Stimulated activated CD4-positive, alpha-beta T cell treated with anti-CD3 and anti-CD28 coated beads, Interleukin-1b, Interleukin-23, amount 100 ng/mL, for 4 hours (primary cell): ENCODE measurements around the gene RBM33.
A peak's percentile ranks its signal among the peaks of the same experiment; 100 is the strongest.

ENCODE experiments used
- DNase-seq, 2 donors: peaks; one replicate each; pipeline ENCODE4 v3.0.0-alpha.2; 2020; ENCODE audit warnings: low read depth in 2 of 2

RBM33 gene

GRCh38 chr7:155797262-155798250 is 153.1 kb downstream of the RBM33 start:
- DNase-seq: no peak

DNA sequence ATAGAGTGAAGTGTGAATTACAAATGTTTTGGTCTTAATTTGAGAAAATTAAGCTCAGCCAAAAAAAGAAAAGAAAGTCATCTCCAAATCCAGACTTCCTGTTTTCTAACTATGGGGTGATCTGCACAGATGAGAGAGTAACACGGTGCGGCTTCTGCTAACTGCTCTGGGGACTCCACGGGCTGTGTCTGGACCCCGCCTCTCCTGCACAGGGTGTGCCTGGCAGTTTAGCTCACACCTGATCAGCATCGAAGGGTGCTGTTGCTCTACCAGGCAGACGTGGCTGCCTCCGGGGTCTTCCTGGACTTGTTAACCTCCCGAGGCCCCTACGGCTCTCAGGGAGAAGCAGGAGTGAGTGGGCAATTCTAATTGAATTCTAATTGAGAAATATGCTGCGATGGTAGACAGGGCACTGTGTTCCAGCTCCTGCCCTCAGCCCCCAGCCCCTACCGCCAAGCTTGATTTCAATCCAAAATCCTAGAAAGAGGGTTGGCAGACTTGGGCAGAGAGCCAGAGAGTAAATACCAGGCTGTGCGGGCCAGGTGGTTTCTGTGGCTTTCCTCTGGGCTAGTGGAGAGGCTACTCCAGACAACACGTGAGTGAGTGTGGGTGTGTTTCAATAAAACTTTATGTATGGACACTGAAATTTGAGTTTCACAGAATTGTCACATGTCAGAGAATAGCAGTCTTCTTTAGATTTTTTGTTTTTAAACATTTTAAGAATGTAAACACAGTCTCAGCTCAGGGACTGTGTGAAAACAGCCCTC is 154.4 kb downstream of the RBM33 start:
- no peak for DNase-seq

DNA sequence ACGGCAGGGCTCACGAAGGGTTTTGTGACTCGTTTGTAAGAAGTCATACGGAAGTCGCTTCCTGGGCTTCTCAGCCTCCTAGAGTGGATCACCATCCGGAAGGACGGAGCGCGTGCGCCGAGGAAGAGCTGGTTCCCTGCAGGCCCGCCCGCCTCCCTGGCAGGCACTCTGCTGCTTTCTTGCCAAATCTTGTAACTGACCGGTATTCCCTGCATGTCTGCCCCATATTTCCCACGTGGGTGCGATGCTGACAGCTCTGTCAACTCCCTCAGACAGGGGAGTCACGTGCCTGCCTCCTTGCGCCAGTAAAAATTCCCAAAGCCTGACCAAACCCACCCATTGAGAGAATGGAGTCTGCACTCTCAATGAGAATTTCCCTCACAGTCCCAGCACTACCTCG is 155.1 kb downstream of the RBM33 start:
- DNase-seq: no peak

DNA sequence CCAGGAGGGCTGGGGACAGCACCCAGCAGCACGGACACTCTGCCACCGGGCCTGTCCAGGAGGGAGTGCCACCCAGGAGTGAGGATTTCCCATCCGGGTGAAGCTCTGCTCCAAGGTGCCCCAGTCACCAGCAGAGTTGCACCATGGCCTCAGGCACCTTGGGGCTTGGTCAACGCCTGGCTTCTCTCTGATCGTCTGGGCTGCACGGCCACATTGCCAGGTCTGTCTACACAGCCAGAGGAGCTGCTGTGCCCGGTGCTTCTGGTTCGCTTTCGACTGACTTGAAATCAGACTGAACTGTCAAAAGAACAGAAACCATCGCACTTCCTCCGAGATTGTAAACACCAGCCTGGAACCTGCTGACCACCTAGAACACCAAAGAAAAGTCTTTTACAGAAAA is 155.8 kb downstream of the RBM33 start:
- DNase-seq: no peak

DNA sequence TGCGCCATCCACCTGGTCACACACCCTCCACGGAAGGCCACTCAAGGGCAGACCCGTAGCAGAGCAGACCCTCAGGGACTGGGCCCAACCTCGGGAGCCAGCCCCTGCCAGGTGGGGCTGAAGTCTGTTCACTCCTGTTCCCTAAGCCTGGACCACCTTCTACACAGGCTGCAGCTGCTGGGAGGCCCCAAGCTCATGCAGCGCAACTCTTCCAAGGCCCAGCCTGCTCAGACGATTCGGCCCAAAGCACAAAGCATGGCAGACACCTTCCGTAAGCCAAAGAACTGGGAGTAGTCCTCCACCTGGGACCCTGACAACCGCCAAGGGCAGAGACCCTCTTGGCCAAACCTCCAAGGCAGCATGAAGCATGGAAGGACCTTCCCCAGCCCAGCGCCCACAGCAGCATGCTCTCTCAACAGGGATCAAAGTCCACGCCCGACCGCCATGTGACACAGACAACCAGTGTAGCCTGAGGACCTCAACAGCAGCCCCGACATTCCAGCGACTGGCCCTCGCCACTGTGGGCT is 156.3 kb downstream of the RBM33 start:
- DNase-seq: no peak

- no peak for DNase-seq
These were observed 157.8 kb downstream of the RBM33 start for GRCh38 chr7:155802291-155802690.

GRCh38 chr7:155802906-155803417 is 158.5 kb downstream of the RBM33 start:
- DNase-seq: no peak

- DNase-seq: no peak
These were observed 159.2 kb downstream of the RBM33 start for GRCh38 chr7:155803418-155804376.

- DNase-seq: no peak
These were observed 160.0 kb downstream of the RBM33 start for GRCh38 chr7:155804431-155804831.

- DNase-seq: peak; percentile 27 to 65
These were observed 160.7 kb downstream of the RBM33 start for GRCh38 chr7:155804897-155805825.

DNA sequence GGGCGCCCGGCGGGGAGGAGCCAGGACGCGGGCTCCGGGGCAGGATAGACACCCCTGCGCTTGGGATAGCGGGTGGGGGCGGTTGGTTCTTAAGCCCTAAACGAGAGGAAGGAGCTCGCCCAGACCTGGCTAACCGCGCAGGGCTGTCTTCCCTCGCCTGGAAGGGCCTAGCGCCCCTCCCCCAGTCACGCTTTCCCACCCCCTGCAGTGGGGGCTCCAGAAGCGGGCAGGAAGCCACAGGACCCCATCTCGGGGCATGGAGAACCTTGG is 161.3 kb downstream of the RBM33 start:
- no peak for DNase-seq

GRCh38 chr7:155806096-155806871 is 161.8 kb downstream of the RBM33 start:
- DNase-seq: no peak

GRCh38 chr7:155807065-155807671 is 162.7 kb downstream of the RBM33 start:
- no peak for DNase-seq

DNA sequence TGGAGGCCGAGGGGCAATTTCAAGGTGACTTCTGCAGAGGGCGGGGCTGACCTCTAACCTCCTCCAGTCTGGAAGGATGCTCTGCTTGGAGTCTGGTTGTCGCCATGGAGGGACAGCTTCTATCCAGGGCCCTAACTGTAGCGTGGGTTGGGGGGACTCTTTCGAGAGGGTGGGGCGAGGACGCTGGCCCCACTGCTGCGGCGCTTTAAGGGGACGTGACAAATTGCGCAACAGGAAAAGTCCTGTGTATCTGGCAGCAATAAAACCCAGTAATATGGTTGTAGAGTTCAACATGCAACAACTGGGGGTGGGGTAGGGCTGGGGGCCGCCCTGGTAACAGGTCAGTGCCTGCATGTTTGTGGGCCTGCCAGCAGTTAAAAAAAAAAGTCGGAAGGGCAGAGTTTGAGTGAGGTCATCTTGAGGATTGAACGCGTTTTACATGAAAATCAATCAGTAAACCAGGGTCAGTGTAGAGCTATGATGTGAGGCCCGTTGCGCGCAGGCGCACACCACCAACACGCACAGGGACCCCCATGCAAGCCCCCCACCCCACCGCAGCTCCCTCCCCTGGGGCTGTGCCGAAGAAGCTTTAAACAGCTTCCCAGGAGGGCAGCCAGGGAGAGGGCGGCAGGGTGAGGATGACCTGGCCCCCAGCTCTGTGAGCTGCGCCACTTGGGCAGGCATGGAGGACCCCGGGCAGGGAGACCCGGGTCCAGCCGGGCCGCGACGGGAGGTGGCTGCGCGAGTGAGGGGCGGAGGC is 163.5 kb downstream of the RBM33 start:
- no peak for DNase-seq

DNA sequence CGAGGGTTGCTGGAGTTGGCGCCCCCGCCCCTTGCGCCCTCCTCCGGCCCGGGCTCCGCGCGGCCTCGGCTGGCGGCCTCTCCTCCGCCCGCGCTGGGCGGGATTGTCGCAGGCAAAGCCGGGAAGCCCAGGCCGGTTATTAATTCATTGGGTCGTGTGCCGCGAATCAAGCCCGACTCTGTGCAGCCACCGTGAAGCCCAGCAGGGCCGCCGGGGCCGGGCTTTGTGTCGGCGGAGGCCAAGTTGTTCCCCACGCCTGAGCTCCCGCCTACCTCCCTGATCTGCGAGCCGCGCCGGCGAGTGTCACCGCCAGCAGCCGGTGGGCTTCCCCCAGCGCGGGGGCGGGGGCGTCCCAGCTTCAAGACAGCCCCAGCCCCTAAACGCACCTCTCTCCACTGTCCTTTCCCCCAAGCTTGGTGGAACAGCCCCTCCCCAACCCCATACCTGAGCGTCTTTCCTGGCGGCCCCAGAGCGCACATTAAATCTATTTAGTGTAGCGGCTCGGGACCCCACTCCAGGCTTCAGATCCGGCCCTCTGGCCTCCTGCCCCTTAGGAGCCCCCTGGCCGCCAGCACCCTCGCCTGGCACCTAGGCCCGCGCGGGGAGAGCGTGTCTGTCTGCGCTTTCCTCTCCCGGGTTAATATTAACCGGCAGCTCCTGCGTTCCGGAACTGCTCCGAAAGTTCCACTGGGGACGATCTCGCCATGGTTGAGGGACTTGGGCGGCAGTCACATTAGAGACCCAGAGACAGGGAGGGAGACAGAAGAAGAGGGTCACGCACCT is 164.3 kb downstream of the RBM33 start:
- DNase-seq: no peak

DNA sequence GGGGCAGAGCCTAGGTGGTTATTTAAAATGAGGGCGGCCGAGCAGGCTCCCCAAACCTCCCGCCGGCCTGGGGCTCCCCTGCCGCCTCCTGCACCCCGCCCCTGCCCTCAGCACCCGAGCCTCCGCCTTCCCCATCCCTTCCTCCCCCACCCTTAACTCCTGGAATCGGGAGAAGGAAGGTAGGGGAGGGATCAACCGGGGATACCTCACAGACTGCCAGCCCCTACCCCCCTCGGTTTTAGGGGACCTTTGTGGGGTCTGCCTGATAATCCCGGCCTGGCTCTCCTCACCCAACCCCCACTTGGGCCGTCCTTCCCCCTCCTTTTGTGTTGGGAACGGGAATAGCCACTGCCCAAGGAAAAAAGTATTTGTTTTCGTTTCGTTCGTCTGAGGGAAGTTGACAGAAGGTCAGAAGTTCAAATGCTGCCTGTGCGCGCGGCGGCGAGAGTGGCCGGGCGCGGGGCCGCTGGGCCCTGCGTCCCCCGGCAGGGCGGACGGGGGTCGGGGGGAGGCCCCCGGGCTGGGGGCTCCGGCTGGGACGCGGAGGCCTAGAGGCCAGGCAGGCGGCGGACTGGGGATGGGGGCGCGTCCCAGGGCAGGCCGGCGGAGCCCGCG is 165.0 kb downstream of the RBM33 start:
- no peak for DNase-seq
